ENCODE results near the gene TBPL1. TPM values are rescaled to one million over a fixed set of nuclear protein-coding genes. Genes with fewer than 3 reads are reported as not detected.

TBPL1 gene
- total and polyA plus RNA-seq, 9 of the 15 experiments (the other 6 are each of a cell fraction or from before 2014, with no cell fraction given): 78.1 to 152 (median 107) TPM

- TF ChIP-seq, protein P1, sequence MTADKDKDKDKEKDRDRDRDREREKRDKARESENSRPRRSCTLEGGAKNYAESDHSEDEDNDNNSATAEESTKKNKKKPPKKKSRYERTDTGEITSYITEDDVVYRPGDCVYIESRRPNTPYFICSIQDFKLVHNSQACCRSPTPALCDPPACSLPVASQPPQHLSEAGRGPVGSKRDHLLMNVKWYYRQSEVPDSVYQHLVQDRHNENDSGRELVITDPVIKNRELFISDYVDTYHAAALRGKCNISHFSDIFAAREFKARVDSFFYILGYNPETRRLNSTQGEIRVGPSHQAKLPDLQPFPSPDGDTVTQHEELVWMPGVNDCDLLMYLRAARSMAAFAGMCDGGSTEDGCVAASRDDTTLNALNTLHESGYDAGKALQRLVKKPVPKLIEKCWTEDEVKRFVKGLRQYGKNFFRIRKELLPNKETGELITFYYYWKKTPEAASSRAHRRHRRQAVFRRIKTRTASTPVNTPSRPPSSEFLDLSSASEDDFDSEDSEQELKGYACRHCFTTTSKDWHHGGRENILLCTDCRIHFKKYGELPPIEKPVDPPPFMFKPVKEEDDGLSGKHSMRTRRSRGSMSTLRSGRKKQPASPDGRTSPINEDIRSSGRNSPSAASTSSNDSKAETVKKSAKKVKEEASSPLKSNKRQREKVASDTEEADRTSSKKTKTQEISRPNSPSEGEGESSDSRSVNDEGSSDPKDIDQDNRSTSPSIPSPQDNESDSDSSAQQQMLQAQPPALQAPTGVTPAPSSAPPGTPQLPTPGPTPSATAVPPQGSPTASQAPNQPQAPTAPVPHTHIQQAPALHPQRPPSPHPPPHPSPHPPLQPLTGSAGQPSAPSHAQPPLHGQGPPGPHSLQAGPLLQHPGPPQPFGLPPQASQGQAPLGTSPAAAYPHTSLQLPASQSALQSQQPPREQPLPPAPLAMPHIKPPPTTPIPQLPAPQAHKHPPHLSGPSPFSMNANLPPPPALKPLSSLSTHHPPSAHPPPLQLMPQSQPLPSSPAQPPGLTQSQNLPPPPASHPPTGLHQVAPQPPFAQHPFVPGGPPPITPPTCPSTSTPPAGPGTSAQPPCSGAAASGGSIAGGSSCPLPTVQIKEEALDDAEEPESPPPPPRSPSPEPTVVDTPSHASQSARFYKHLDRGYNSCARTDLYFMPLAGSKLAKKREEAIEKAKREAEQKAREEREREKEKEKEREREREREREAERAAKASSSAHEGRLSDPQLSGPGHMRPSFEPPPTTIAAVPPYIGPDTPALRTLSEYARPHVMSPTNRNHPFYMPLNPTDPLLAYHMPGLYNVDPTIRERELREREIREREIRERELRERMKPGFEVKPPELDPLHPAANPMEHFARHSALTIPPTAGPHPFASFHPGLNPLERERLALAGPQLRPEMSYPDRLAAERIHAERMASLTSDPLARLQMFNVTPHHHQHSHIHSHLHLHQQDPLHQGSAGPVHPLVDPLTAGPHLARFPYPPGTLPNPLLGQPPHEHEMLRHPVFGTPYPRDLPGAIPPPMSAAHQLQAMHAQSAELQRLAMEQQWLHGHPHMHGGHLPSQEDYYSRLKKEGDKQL (CRISPR knock-in tag; IDR thresholded peaks at IDR 0.05; ENCODE audit: borderline replicate concordance): no peak
- no peak for TF ChIP-seq ZC3H4 (CRISPR knock-in tag; IDR thresholded peaks at IDR 0.05; ENCODE audit: borderline replicate concordance)
- no peak for TF ChIP-seq COPS2 (conservative IDR thresholded peaks at IDR 0.05)
- TF ChIP-seq NBN (IDR thresholded peaks at IDR 0.05; ENCODE audit: low read depth): 0 out of 2 replicates have a peak, but pooled peaks have one; percentile 10
These were observed 1.9 kb downstream of the TBPL1 start (continued) for GRCh38 chr6:133954657-133955576.

Measured in K562 (cell line).